Gastroesophageal sphincter (tissue), 4 donors: ENCODE results near the gene ERVW-1. TPM values are rescaled to one million over a fixed set of nuclear protein-coding genes. Genes with fewer than 3 reads are reported as not detected.
"Not testable (repeated sequence)": the region's sequence is repeated elsewhere in the genome, so short reads cannot be mapped to it uniquely, and the experiment has no call there.

Experiments
- ATAC-seq: fragments of 150-250 bp; one replicate; pipeline ENCODE4 v1.9.1; 2016; ENCODE audit warnings: mild to moderate bottlenecking, moderate library complexity
- H3K27ac ChIP-seq, 4 donors: fragments of 200-600 bp; sonication (generic) in 3 of 4; 1 replicate in 3 of 4; 2 replicates in 1 of 4; pipeline ENCODE4 v1.5.1; 2016 to 2019
- H3K27me3 ChIP-seq: fragments of 200-600 bp; sonication (generic); one replicate; pipeline ENCODE4 v1.5.1; 2019
- H3K36me3 ChIP-seq, 2 donors: fragments of 200-600 bp; sonication (generic); one replicate each; pipeline ENCODE4 v1.5.1; 2019; ENCODE audit warnings: control low read depth in 1 of 2
- H3K4me1 ChIP-seq, 3 donors: fragments of 200-600 bp; sonication (generic); 1 replicate in 2 of 3; 2 replicates in 1 of 3; pipeline ENCODE4 v1.5.1; 2016 to 2019; ENCODE audit warnings: control low read depth in 2 of 3
- H3K4me3 ChIP-seq, 2 donors: fragments of 200-600 bp; sonication (generic); one replicate each; pipeline ENCODE4 v1.5.1; 2019; ENCODE audit warnings: mild to moderate bottlenecking in 1 of 2, moderate library complexity in 1 of 2
- H3K9me3 ChIP-seq, 3 donors: fragments of 200-600 bp; sonication (generic); one replicate each; pipeline ENCODE4 v1.5.1; 2017 to 2019; ENCODE audit warnings: control low read depth in 2 of 3
- CTCF ChIP-seq, 4 experiments: fragments of 200-600 bp in 2 of 4; fragments of 450-650 bp in 2 of 4; sonication (generic) in 1 of 4; IDR thresholded peaks; one replicate each; pipeline ENCODE4 v1.5.1; 2017 to 2019; ENCODE audit warnings: antibody characterized with exemption in 4 of 4, mild to moderate bottlenecking in 2 of 4, moderate library complexity in 2 of 4
- EP300 ChIP-seq: sonication (generic); formaldehyde crosslinking; IDR thresholded peaks from one replicate; pipeline ENCODE4 v1.6.1; 2017; ENCODE audit warnings: antibody characterized with exemption, mild to moderate bottlenecking
- POLR2A ChIP-seq, 2 donors: fragments of 450-650 bp; IDR thresholded peaks; one replicate each; pipeline ENCODE4 v1.6.1; 2017; ENCODE audit warnings: antibody characterized with exemption in 2 of 2, mild to moderate bottlenecking in 2 of 2, moderate library complexity in 1 of 2
- POLR2AphosphoS5 ChIP-seq: sonication (generic); formaldehyde crosslinking; IDR thresholded peaks from one replicate; pipeline ENCODE4 v1.6.1; 2017; ENCODE audit warnings: antibody characterized with exemption
- WGBS, 2 donors: methylation state at CpG; one replicate each; pipeline ENCODE4 v1.1.5; 2018; ENCODE audit warnings: low coverage in 1 of 2; 5-methylcytosine and 5-hydroxymethylcytosine counted together
- total RNA-seq, 4 donors: library from RNA; depleted of rRNA; stranded (reverse); fragments of >200 nt; gene quantifications; one replicate each; pipeline ENCODE4 v1.1.0, GENCODE V29; 2016

Gene ERVW-1
- total RNA-seq, 4 donors from 2014 or later = not detected

- Histone ChIP-seq H3K9me3 (no peaks in the 10 kb centered on the region), H3K27me3 (no peaks in the 10 kb centered on the region), H3K36me3 (peaks cover 2 to 98% of the 10 kb centered on the region in 2 donors), H3K4me1 (no peaks in the 10 kb centered on the region), H3K27ac (no peak overlapping the region), H3K4me3 (no peak overlapping the region)
- TF ChIP-seq POLR2A (IDR thresholded peaks at IDR 0.05) (no peak), CTCF (IDR thresholded peaks at IDR 0.05) (no peak), POLR2AphosphoS5 (no peak), EP300 (no peak)
- 80 to 81% methylated on average over 2 of the region's 2 CpGs for WGBS, 2 donors
- no peak for ATAC-seq
Measured at GRCh38 chr7:92496876-92497275, 19.1 kb upstream of the ERVW-1 start.

- Histone ChIP-seq H3K27ac (no peak overlapping the region), H3K27me3 (no peaks in the 10 kb centered on the region), H3K9me3 (no peaks in the 10 kb centered on the region), H3K4me3 (no peak overlapping the region), H3K4me1 (no peaks in the 10 kb centered on the region), H3K36me3 (peaks cover 12 to 100% of the 10 kb centered on the region in 2 donors)
- TF ChIP-seq POLR2A (IDR thresholded peaks at IDR 0.05) (no peak), EP300 (no peak), POLR2AphosphoS5 (no peak), CTCF (IDR thresholded peaks at IDR 0.05) (no peak)
- WGBS, 2 donors = 75 to 92% methylated on average over 1 of the region's 1 CpG
- no peak for ATAC-seq
Measured at GRCh38 chr7:92489634-92490033, 11.9 kb upstream of the ERVW-1 start.

GRCh38 chr7:92487804-92488203 is 10.1 kb upstream of the ERVW-1 start:
- peaks cover 12 to 92% of the 10 kb centered on the region in 2 donors for H3K36me3 ChIP-seq
- ATAC-seq = no peak
- H3K9me3 ChIP-seq = no peaks in the 10 kb centered on the region
- no peaks in the 10 kb centered on the region for H3K4me1 ChIP-seq
- no peak overlapping the region for H3K27ac ChIP-seq
- H3K4me3 ChIP-seq = no peak overlapping the region
- H3K27me3 ChIP-seq = no peaks in the 10 kb centered on the region
- TF ChIP-seq POLR2AphosphoS5 (no peak), POLR2A (IDR thresholded peaks at IDR 0.05) (no peak), EP300 (no peak), CTCF (IDR thresholded peaks at IDR 0.05) (no peak)

GRCh38 chr7:92485974-92486373 is 8.2 kb upstream of the ERVW-1 start:
- no peak for ATAC-seq
- Histone ChIP-seq H3K9me3 (no peaks in the 10 kb centered on the region), H3K4me1 (no peaks in the 10 kb centered on the region), H3K36me3 (peaks cover 2 to 82% of the 10 kb centered on the region in 2 donors), H3K27ac (no peak overlapping the region), H3K4me3 (no peak overlapping the region), H3K27me3 (no peaks in the 10 kb centered on the region)
- 88 to 90% methylated on average over 2 of the region's 2 CpGs for WGBS, 2 donors
- no peak for TF ChIP-seq EP300
- no peak for TF ChIP-seq CTCF (IDR thresholded peaks at IDR 0.05)
- TF ChIP-seq POLR2A (IDR thresholded peaks at IDR 0.05) = no peak
- no peak for TF ChIP-seq POLR2AphosphoS5

GRCh38 chr7:92485267-92485892 is 7.6 kb upstream of the ERVW-1 start:
- TF ChIP-seq EP300 (no peak), CTCF (IDR thresholded peaks at IDR 0.05) (no peak), POLR2AphosphoS5 (no peak), POLR2A (IDR thresholded peaks at IDR 0.05) (no peak)
- WGBS, 2 donors = 86 to 89% methylated on average over 2 of the region's 2 CpGs
- Histone ChIP-seq H3K36me3 (peaks cover 2 to 76% of the 10 kb centered on the region in 2 donors), H3K9me3 (no peaks in the 10 kb centered on the region), H3K4me3 (no peak overlapping the region), H3K4me1 (no peaks in the 10 kb centered on the region), H3K27me3 (no peaks in the 10 kb centered on the region), H3K27ac (no peak overlapping the region)
- ATAC-seq = no peak

- H3K9me3 ChIP-seq, H3K4me1 ChIP-seq, ATAC-seq, H3K27me3 ChIP-seq, H3K27ac ChIP-seq, H3K4me3 ChIP-seq: not testable (repeated sequence)
- H3K36me3 ChIP-seq = peaks cover 0 to 64% of the 10 kb centered on the region in 2 donors
- WGBS, 2 donors = 91 to 96% methylated on average over 6 of the region's 6 CpGs
Measured at GRCh38 chr7:92484226-92484625, 6.5 kb upstream of the ERVW-1 start.

- H3K36me3 ChIP-seq = peaks cover 0 to 60% of the 10 kb centered on the region in 2 donors
- not testable (repeated sequence) for H3K9me3 ChIP-seq, ATAC-seq, H3K27ac ChIP-seq, H3K4me1 ChIP-seq, H3K4me3 ChIP-seq, H3K27me3 ChIP-seq
- WGBS, 2 donors = 68 to 72% methylated on average over 6 of the region's 6 CpGs
Measured at GRCh38 chr7:92483624-92484023, 5.9 kb upstream of the ERVW-1 start.

- not testable (repeated sequence) for H3K9me3 ChIP-seq, H3K27me3 ChIP-seq, ATAC-seq, H3K4me1 ChIP-seq, H3K27ac ChIP-seq, H3K4me3 ChIP-seq
- 100% methylated on average over 1 of the region's 4 CpGs for WGBS, 2 donors
- peaks cover 0 to 56% of the 10 kb centered on the region in 2 donors for H3K36me3 ChIP-seq
Measured at GRCh38 chr7:92479146-92479545, 1.4 kb upstream of the ERVW-1 start.
